Neuronal stem cell (in vitro differentiated cells): ENCODE measurements around the gene ARFGAP1.

Experiments used
- DNase-seq: peaks from one replicate; pipeline ENCODE4 v3.0.0-alpha.2; 2013; ENCODE audit warnings: low spot score
- H2AFZ ChIP-seq: one replicate; pipeline ENCODE4 v1.6.1; 2013; ENCODE audit warnings: mild to moderate bottlenecking, low read length, inconsistent platforms
- H2AK5ac ChIP-seq: 2 replicates; pipeline ENCODE4 v1.6.1; 2013; ENCODE audit warnings: low read depth, mild to moderate bottlenecking, inconsistent platforms, low read length, moderate library complexity, mixed read lengths
- H2BK120ac ChIP-seq: 2 replicates; pipeline ENCODE4 v1.6.1; 2013; ENCODE audit warnings: low read depth, mild to moderate bottlenecking, inconsistent platforms, low read length, moderate library complexity, mixed read lengths
- H2BK12ac ChIP-seq: one replicate; pipeline ENCODE4 v1.6.1; 2013; ENCODE audit warnings: low read length, inconsistent platforms
- H2BK15ac ChIP-seq: 2 replicates; pipeline ENCODE4 v1.6.1; 2013; ENCODE audit warnings: mild to moderate bottlenecking, low read length, inconsistent platforms, mixed read lengths
- H2BK5ac ChIP-seq: one replicate; pipeline ENCODE4 v1.6.1; 2013; ENCODE audit warnings: inconsistent platforms, mild to moderate bottlenecking, low read length, moderate library complexity
- H3K14ac ChIP-seq: one replicate; pipeline ENCODE4 v1.6.1; 2013; ENCODE audit warnings: low read length, inconsistent platforms
- H3K18ac ChIP-seq: 2 replicates; pipeline ENCODE4 v1.6.1; 2013; ENCODE audit warnings: low read length, inconsistent platforms
- H3K23ac ChIP-seq: 2 replicates; pipeline ENCODE4 v1.6.1; 2013; ENCODE audit warnings: low read depth, mild to moderate bottlenecking, mixed read lengths, low read length, inconsistent platforms; ENCODE audit not compliant: poor library complexity
- H3K27ac ChIP-seq: replicated peaks from 3 replicates; pipeline ENCODE4 v1.5.1; 2013; ENCODE audit warnings: low read length, inconsistent platforms
- H3K27me3 ChIP-seq, 3 experiments: 2 replicates each; pipeline ENCODE4 v1.6.1; 2013; ENCODE audit warnings: low read length in 3 of 3, mild to moderate bottlenecking in 2 of 3, inconsistent platforms in 1 of 3, low read depth in 1 of 3, mixed read lengths in 1 of 3, moderate library complexity in 1 of 3; ENCODE audit not compliant: control insufficient read depth in 3 of 3, insufficient read depth in 3 of 3
- H3K36me3 ChIP-seq, 2 donors: replicated peaks in 1 of 2; 2 replicates each; pipeline ENCODE4 v1.6.1; 2013; ENCODE audit warnings: low read length in 2 of 2; ENCODE audit not compliant: control insufficient read depth in 2 of 2, insufficient read depth in 2 of 2
- H3K4ac ChIP-seq: 2 replicates; pipeline ENCODE4 v1.6.1; 2013; ENCODE audit warnings: inconsistent platforms, mild to moderate bottlenecking, low read length, moderate library complexity
- H3K4me1 ChIP-seq, 2 donors: 1 replicate in 1 of 2; 2 replicates in 1 of 2; pipeline ENCODE4 v1.6.1; 2013; ENCODE audit warnings: low read length in 2 of 2, low read depth in 1 of 2; ENCODE audit not compliant: control insufficient read depth in 2 of 2, insufficient read depth in 1 of 2
- H3K4me2 ChIP-seq: one replicate; pipeline ENCODE4 v1.6.1; 2013; ENCODE audit warnings: mild to moderate bottlenecking, low read length, inconsistent platforms; ENCODE audit not compliant: insufficient read depth, poor library complexity, severe bottlenecking
- H3K4me3 ChIP-seq, 2 donors: 2 replicates each; pipeline ENCODE4 v1.5.1; 2013; ENCODE audit warnings: low read length in 2 of 2, mild to moderate bottlenecking in 2 of 2, inconsistent platforms in 1 of 2, moderate library complexity in 1 of 2
- H3K79me1 ChIP-seq: one replicate; pipeline ENCODE4 v1.6.1; 2013; ENCODE audit warnings: low read depth, mild to moderate bottlenecking, inconsistent platforms, low read length, moderate library complexity
- H3K9ac ChIP-seq: one replicate; pipeline ENCODE4 v1.6.1; 2013; ENCODE audit warnings: mild to moderate bottlenecking, low read depth, low read length, inconsistent platforms; ENCODE audit not compliant: poor library complexity
- H3K9me3 ChIP-seq, 2 donors: replicated peaks in 1 of 2; 2 replicates each; pipeline versions ENCODE3 to v1.6.1; 2013; ENCODE audit warnings: low read length in 2 of 2, mild to moderate bottlenecking in 2 of 2, inconsistent platforms in 1 of 2, low read depth in 1 of 2, mixed read lengths in 1 of 2, moderate library complexity in 1 of 2; ENCODE audit not compliant: control insufficient read depth in 2 of 2, insufficient read depth in 1 of 2
- H4K8ac ChIP-seq: one replicate; pipeline ENCODE4 v1.6.1; 2013; ENCODE audit warnings: low read depth, mild to moderate bottlenecking, inconsistent platforms, low read length, moderate library complexity
- H4K91ac ChIP-seq: one replicate; pipeline ENCODE4 v1.6.1; 2013; ENCODE audit warnings: low read length, low read depth, mild to moderate bottlenecking, inconsistent platforms; ENCODE audit not compliant: poor library complexity
- WGBS, 2 donors: extraction: QIAGEN DNeasy Blood & Tissue Kit; methylation state at CpG; one replicate each; pipeline ENCODE4 v1.1.7; 2013; ENCODE audit warnings: missing lambda C conversion rate in 2 of 2, mixed read lengths in 1 of 2; ENCODE audit not compliant: insufficient read length in 2 of 2, insufficient replicate concordance in 1 of 2; ENCODE audit errors: extremely low coverage in 2 of 2; 5-methylcytosine and 5-hydroxymethylcytosine counted together

Gene ARFGAP1

GRCh38 chr20:63310265-63310991 lies 37.8 kb downstream of the ARFGAP1 start:
- Histone ChIP-seq H3K4me3 (peak overlapping the region in 1 of 2 donors; percentile 31), H4K91ac (no peak overlapping the region), H2AK5ac (peak overlapping the region; percentile 97), H4K8ac (peak overlapping the region; percentile 65), H3K36me3 (no peaks in the 10 kb centered on the region), H3K4me1 (peaks cover 1 to 11% of the 10 kb centered on the region in 2 donors), H2AFZ (no peak overlapping the region), H3K27ac (no peak overlapping the region), H2BK5ac (peak overlapping the region; percentile 75), H3K18ac (peak overlapping the region; percentile 78), H2BK12ac (no peak overlapping the region), H3K14ac (peak overlapping the region; percentile 82), H3K27me3 (peaks cover 0 to 21% (median 0%) of the 10 kb centered on the region in 3 experiments), H2BK120ac (no peak overlapping the region), H3K4ac (no peak overlapping the region), H3K79me1 (peaks cover 2% of the 10 kb centered on the region), H3K23ac (peak overlapping the region; percentile 80), H2BK15ac (peak overlapping the region; percentile 94), H3K9ac (peak overlapping the region; percentile 21), H3K4me2 (no peak overlapping the region), H3K9me3 (no peaks in the 10 kb centered on the region)
- WGBS, 2 donors: no CpG with 5 or more reads among the region's 20 CpGs
- DNase-seq: no peak

GRCh38 chr20:63311186-63311832 lies 38.7 kb downstream of the ARFGAP1 start:
- H4K91ac ChIP-seq: no peak overlapping the region
- no peak overlapping the region for H4K8ac ChIP-seq
- H3K36me3 ChIP-seq: no peaks in the 10 kb centered on the region
- peaks cover 0 to 21% (median 0%) of the 10 kb centered on the region in 3 experiments for H3K27me3 ChIP-seq
- no peak overlapping the region for H3K4me2 ChIP-seq
- H3K4me3 ChIP-seq: no peak overlapping the region
- no peak overlapping the region for H3K4ac ChIP-seq
- H3K4me1 ChIP-seq: peaks cover 1 to 11% of the 10 kb centered on the region in 2 donors
- H3K18ac ChIP-seq: peak overlapping the region; percentile 70
- no peak overlapping the region for H2BK120ac ChIP-seq
- H3K27ac ChIP-seq: no peak overlapping the region
- H2BK12ac ChIP-seq: no peak overlapping the region
- no peak for DNase-seq
- peak overlapping the region; percentile 56 for H2AK5ac ChIP-seq
- peak overlapping the region; percentile 66 for H2BK5ac ChIP-seq
- H3K79me1 ChIP-seq: peaks cover 2% of the 10 kb centered on the region
- H3K14ac ChIP-seq: peak overlapping the region; percentile 75
- H3K9ac ChIP-seq: no peak overlapping the region
- H2BK15ac ChIP-seq: no peak overlapping the region
- H3K23ac ChIP-seq: no peak overlapping the region
- WGBS, 2 donors: no CpG with 5 or more reads among the region's 29 CpGs
- no peaks in the 10 kb centered on the region for H3K9me3 ChIP-seq
- H2AFZ ChIP-seq: no peak overlapping the region

GRCh38 chr20:63311833-63312243 lies 39.2 kb downstream of the ARFGAP1 start:
- Histone ChIP-seq H3K4me1 (peaks cover 1 to 11% of the 10 kb centered on the region in 2 donors), H2AK5ac (peak overlapping the region; percentile 56)

GRCh38 chr20:63312273-63312672 lies 39.7 kb downstream of the ARFGAP1 start:
- H3K14ac ChIP-seq: no peak overlapping the region
- no peak overlapping the region for H2BK120ac ChIP-seq
- no peak overlapping the region for H3K4me2 ChIP-seq
- no peak overlapping the region for H4K8ac ChIP-seq
- H3K4me3 ChIP-seq: no peak overlapping the region
- no peak overlapping the region for H2BK5ac ChIP-seq
- H4K91ac ChIP-seq: no peak overlapping the region
- H2BK12ac ChIP-seq: peak overlapping the region; percentile 41
- no peaks in the 10 kb centered on the region for H3K36me3 ChIP-seq
- no peak overlapping the region for H2AFZ ChIP-seq
- H3K79me1 ChIP-seq: peaks cover 2% of the 10 kb centered on the region
- peak overlapping the region; percentile 21 for H3K9ac ChIP-seq
- DNase-seq: no peak
- no peak overlapping the region for H3K27ac ChIP-seq
- peaks cover 1 to 11% of the 10 kb centered on the region in 2 donors for H3K4me1 ChIP-seq
- H3K23ac ChIP-seq: no peak overlapping the region
- no peak overlapping the region for H2BK15ac ChIP-seq
- peaks cover 0 to 23% (median 0%) of the 10 kb centered on the region in 3 experiments for H3K27me3 ChIP-seq
- peak overlapping the region; percentile 38 for H3K18ac ChIP-seq
- H3K4ac ChIP-seq: no peak overlapping the region
- peak overlapping the region; percentile 84 for H2AK5ac ChIP-seq
- no CpG with 5 or more reads among the region's 9 CpGs for WGBS, 2 donors
- H3K9me3 ChIP-seq: no peaks in the 10 kb centered on the region

More at GRCh38 chr20:63311833-63312243, 39.2 kb downstream of the ARFGAP1 start:
- peaks cover 2% of the 10 kb centered on the region for H3K79me1 ChIP-seq
- no peak overlapping the region for H3K4ac ChIP-seq
- no peak overlapping the region for H4K91ac ChIP-seq
- no peak overlapping the region for H3K9ac ChIP-seq
- no peak overlapping the region for H3K14ac ChIP-seq
- H3K4me3 ChIP-seq: no peak overlapping the region
- H3K27me3 ChIP-seq: peaks cover 0 to 23% (median 0%) of the 10 kb centered on the region in 3 experiments
- no peak overlapping the region for H2BK120ac ChIP-seq
- H3K9me3 ChIP-seq: no peaks in the 10 kb centered on the region
- no CpG with 5 or more reads among the region's 18 CpGs for WGBS, 2 donors
- H3K23ac ChIP-seq: no peak overlapping the region
- no peak overlapping the region for H3K4me2 ChIP-seq
- DNase-seq: no peak
- H4K8ac ChIP-seq: no peak overlapping the region
- no peak overlapping the region for H2AFZ ChIP-seq
- no peak overlapping the region for H2BK15ac ChIP-seq
- H2BK12ac ChIP-seq: no peak overlapping the region
- H3K36me3 ChIP-seq: no peaks in the 10 kb centered on the region
- H2BK5ac ChIP-seq: no peak overlapping the region
- peak overlapping the region; percentile 70 for H3K18ac ChIP-seq
- H3K27ac ChIP-seq: no peak overlapping the region
